HEK293T (cell line): ENCODE measurements around the gene USPL1.
"Not testable (repeated sequence)": the region's sequence is repeated elsewhere in the genome, so short reads cannot be mapped to it uniquely, and the experiment has no call there.

Source experiments
- CTCF ChIA-PET: fragments of 350-600 bp; formaldehyde crosslinking; extraction: SDS; loops from one replicate; lab custom pipeline; 2021; ENCODE audit warnings: antibody characterized with exemption, inconsistent platforms; lab: Yijun Ruan, JAX
- POLR2A ChIA-PET: fragments of 350-600 bp; formaldehyde crosslinking; extraction: SDS; loops from one replicate; lab custom pipeline; 2020; ENCODE audit warnings: antibody characterized with exemption, inconsistent platforms; lab: Yijun Ruan, JAX
- DNase-seq: peaks from one replicate; pipeline ENCODE4 v3.0.0; 2012; ENCODE audit warnings: mixed read lengths; ENCODE audit errors: extremely low spot score
- ARNT ChIP-seq: fragments of 450-650 bp; IDR thresholded peaks from 2 replicates; pipeline ENCODE4 v1.6.1; 2017; ENCODE audit warnings: mild to moderate bottlenecking
- BHLHE40 ChIP-seq: fragments of 450-650 bp; IDR thresholded peaks from 2 replicates; pipeline ENCODE4 v1.6.1; 2016; ENCODE audit warnings: mild to moderate bottlenecking, moderate library complexity, borderline replicate concordance
- CTBP1 ChIP-seq: fragments of 450-650 bp; IDR thresholded peaks from 2 replicates; pipeline ENCODE4 v1.6.1; 2016; ENCODE audit warnings: borderline replicate concordance
- ELF4 ChIP-seq: fragments of 450-650 bp; IDR thresholded peaks from 2 replicates; pipeline ENCODE4 v1.6.1; 2017; ENCODE audit warnings: antibody characterized with exemption
- FOXA1 ChIP-seq: fragments of 450-650 bp; IDR thresholded peaks from 2 replicates; pipeline ENCODE4 v1.6.1; 2016; ENCODE audit warnings: mild to moderate bottlenecking
- FOXK2 ChIP-seq: fragments of 450-650 bp; IDR thresholded peaks from 2 replicates; pipeline ENCODE4 v1.6.1; 2016; ENCODE audit warnings: mild to moderate bottlenecking
- FOXM1 ChIP-seq: fragments of 450-650 bp; IDR thresholded peaks from 2 replicates; pipeline ENCODE4 v1.6.1; 2017; ENCODE audit warnings: mild to moderate bottlenecking, borderline replicate concordance
- HDGF ChIP-seq: fragments of 450-650 bp; IDR thresholded peaks from 2 replicates; pipeline ENCODE4 v1.6.1; 2017; ENCODE audit warnings: antibody characterized with exemption, borderline replicate concordance
- L3MBTL2 ChIP-seq: fragments of 450-650 bp; conservative IDR thresholded peaks from 2 replicates; pipeline ENCODE4 v1.6.1; 2016; ENCODE audit warnings: mild to moderate bottlenecking
- LEF1 ChIP-seq: fragments of 450-650 bp; IDR thresholded peaks from 2 replicates; pipeline ENCODE4 v1.6.1; 2017; ENCODE audit warnings: mild to moderate bottlenecking, borderline replicate concordance
- NFRKB ChIP-seq: fragments of 450-650 bp; IDR thresholded peaks from 2 replicates; pipeline ENCODE4 v1.6.1; 2016; ENCODE audit warnings: mild to moderate bottlenecking, moderate library complexity
- PKNOX1 ChIP-seq: fragments of 450-650 bp; IDR thresholded peaks from 2 replicates; pipeline ENCODE4 v1.6.1; 2016
- SP1 ChIP-seq: fragments of 450-650 bp; IDR thresholded peaks from 2 replicates; pipeline ENCODE4 v1.6.1; 2017
- SUZ12 ChIP-seq: fragments of 450-650 bp; IDR thresholded peaks from 2 replicates; pipeline ENCODE4 v1.6.1; 2016; ENCODE audit warnings: mild to moderate bottlenecking
- TARDBP ChIP-seq: fragments of 450-650 bp; IDR thresholded peaks from 2 replicates; pipeline ENCODE4 v1.6.1; 2016
- ZNF384 ChIP-seq: fragments of 450-650 bp; IDR thresholded peaks from 2 replicates; pipeline ENCODE4 v1.6.1; 2016

The USPL1 gene

GRCh38 chr13:30629527-30629926 lies 11.8 kb downstream of the USPL1 start:
- no peak for DNase-seq
- ChIA-PET CTCF (no interaction called here), POLR2A (interaction anchor here (1.2 kb wide), 1 partner anchor 12 kb away, joined by 6 read pairs; the partner anchor contains the start of gene USPL1)
- TF ChIP-seq LEF1, result no peak
- TF ChIP-seq ELF4, result no peak
- TF ChIP-seq HDGF, result no peak
- TF ChIP-seq BHLHE40, result no peak
- no peak for TF ChIP-seq ZNF384
- TF ChIP-seq NFRKB, result no peak
- TF ChIP-seq CTBP1, result no peak
- TF ChIP-seq PKNOX1, result no peak
- TF ChIP-seq ARNT, result no peak
- no peak for TF ChIP-seq TARDBP
- TF ChIP-seq FOXA1, result no peak
- no peak for TF ChIP-seq FOXM1

- ChIA-PET CTCF (no interaction called here), POLR2A (no interaction called here)
- no peak for DNase-seq
- no peak for TF ChIP-seq LEF1
- no peak for TF ChIP-seq NFRKB
- no peak for TF ChIP-seq ZNF384
- TF ChIP-seq PKNOX1, result no peak
- no peak for TF ChIP-seq BHLHE40
- TF ChIP-seq FOXA1, result no peak
- no peak for TF ChIP-seq SUZ12
- TF ChIP-seq FOXM1, result no peak
- no peak for TF ChIP-seq SP1
- no peak for TF ChIP-seq ELF4
- no peak for TF ChIP-seq L3MBTL2
- TF ChIP-seq FOXK2, result no peak
- TF ChIP-seq CTBP1, result no peak
- no peak for TF ChIP-seq TARDBP
- no peak for TF ChIP-seq ARNT
- TF ChIP-seq HDGF, result no peak
Observed at GRCh38 chr13:30633861-30634260, 16.1 kb downstream of the USPL1 start.

- CTCF ChIA-PET, result no interaction called here
Observed at GRCh38 chr13:30634838-30635237, 17.1 kb downstream of the USPL1 start.

GRCh38 chr13:30638301-30638700 lies 20.6 kb downstream of the USPL1 start:
- no peak for DNase-seq
- ChIA-PET POLR2A (no interaction called here), CTCF (no interaction called here)
- TF ChIP-seq FOXA1 (no peak), BHLHE40 (no peak), PKNOX1 (no peak), ARNT (no peak), TARDBP (no peak), LEF1 (no peak)

More at GRCh38 chr13:30634838-30635237, 17.1 kb downstream of the USPL1 start:
- TF ChIP-seq FOXK2, result no peak
- TF ChIP-seq NFRKB, result no peak
- TF ChIP-seq ELF4, result no peak
- no peak for TF ChIP-seq BHLHE40
- TF ChIP-seq L3MBTL2, result no peak
- no peak for TF ChIP-seq HDGF
- TF ChIP-seq FOXA1, result no peak
- TF ChIP-seq PKNOX1, result no peak
- TF ChIP-seq SUZ12, result no peak
- TF ChIP-seq FOXM1, result no peak
- TF ChIP-seq SP1, result no peak
- no peak for TF ChIP-seq LEF1
- no peak for TF ChIP-seq CTBP1
- no peak for TF ChIP-seq TARDBP
- no peak for TF ChIP-seq ZNF384
- TF ChIP-seq ARNT, result no peak
- POLR2A ChIA-PET, result interaction anchor here (1.2 kb wide), 1 partner anchor 16 kb away, joined by 3 read pairs; no protein-coding TSS in a partner anchor
- DNase-seq, result no peak

- TF ChIP-seq LEF1 (no peak), TARDBP (no peak), ARNT (no peak), FOXM1 (no peak), ELF4 (no peak), ZNF384 (no peak)
- POLR2A ChIA-PET, result no interaction called here
- no peak for DNase-seq
- CTCF ChIA-PET, result no interaction called here
Observed at GRCh38 chr13:30639671-30640070, 22.0 kb downstream of the USPL1 start.

GRCh38 chr13:30641173-30641572 lies 23.5 kb downstream of the USPL1 start:
- DNase-seq, CTCF ChIA-PET, POLR2A ChIA-PET: not testable (repeated sequence)
